SK-N-SH (cell line): ENCODE data around the gene ARID1B.

ENCODE experiments used
- CTCF ChIP-seq: fragments of 200-600 bp; sonication (generic); IDR thresholded peaks from 2 replicates; pipeline ENCODE4 v1.6.1; 2017; ENCODE audit warnings: antibody characterized with exemption, mild to moderate bottlenecking, moderate library complexity
- ELF1 ChIP-seq: IDR thresholded peaks from 2 replicates; pipeline ENCODE4 v1.4.0; 2012
- EP300 ChIP-seq, 2 experiments: IDR thresholded peaks; 2 replicates each; pipeline versions ENCODE4 v1.4.0 to v1.6.1; 2012; ENCODE audit warnings: borderline replicate concordance in 1 of 2, low read depth in 1 of 2, low read length in 1 of 2
- GABPA ChIP-seq: IDR thresholded peaks from 2 replicates; pipeline ENCODE4 v1.4.0; 2012; ENCODE audit warnings: low read depth, mild to moderate bottlenecking
- MAX ChIP-seq: IDR thresholded peaks from 2 replicates; pipeline ENCODE4 v1.4.0; 2012; ENCODE audit warnings: low read depth
- MXI1 ChIP-seq: IDR thresholded peaks from 2 replicates; pipeline ENCODE4 v1.6.1; 2012; ENCODE audit warnings: mild to moderate bottlenecking, low read depth, low read length, improper control_type of control experiment
- POLR2AphosphoS5 ChIP-seq: IDR thresholded peaks from 2 replicates; pipeline ENCODE4 v1.6.1; 2012; ENCODE audit warnings: low read depth, low read length
- RCOR1 ChIP-seq: fragments of 150-350 bp; IDR thresholded peaks from 2 replicates; pipeline ENCODE4 v1.6.1; 2017; ENCODE audit warnings: antibody characterized with exemption, low read length
- RXRA ChIP-seq: IDR thresholded peaks from 2 replicates; pipeline ENCODE4 v1.4.0; 2012; ENCODE audit warnings: low read depth, mild to moderate bottlenecking, borderline replicate concordance
- TCF12 ChIP-seq: IDR thresholded peaks from 2 replicates; pipeline ENCODE4 v1.4.0; 2012
- TF ChIP-seq, protein P1 (sequence below): fragments of 150-350 bp; IDR thresholded peaks from 2 replicates; pipeline ENCODE4 v1.6.1; 2017; ENCODE audit warnings: antibody characterized with exemption, low read length, low read depth, borderline replicate concordance
- TF ChIP-seq, protein P2 (sequence below): IDR thresholded peaks from 2 replicates; pipeline ENCODE4 v1.6.1; 2012; ENCODE audit warnings: mild to moderate bottlenecking, low read depth, low read length, moderate library complexity
- TF ChIP-seq, protein P3 (sequence below): IDR thresholded peaks from 2 replicates; pipeline ENCODE4 v1.4.0; 2012; ENCODE audit warnings: low read depth, borderline replicate concordance

- no peak for TF ChIP-seq RXRA
- TF ChIP-seq TCF12: no peak
- TF ChIP-seq POLR2AphosphoS5: no peak
- TF ChIP-seq, protein P1, sequence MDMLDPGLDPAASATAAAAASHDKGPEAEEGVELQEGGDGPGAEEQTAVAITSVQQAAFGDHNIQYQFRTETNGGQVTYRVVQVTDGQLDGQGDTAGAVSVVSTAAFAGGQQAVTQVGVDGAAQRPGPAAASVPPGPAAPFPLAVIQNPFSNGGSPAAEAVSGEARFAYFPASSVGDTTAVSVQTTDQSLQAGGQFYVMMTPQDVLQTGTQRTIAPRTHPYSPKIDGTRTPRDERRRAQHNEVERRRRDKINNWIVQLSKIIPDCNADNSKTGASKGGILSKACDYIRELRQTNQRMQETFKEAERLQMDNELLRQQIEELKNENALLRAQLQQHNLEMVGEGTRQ: no peak
- no peak for TF ChIP-seq CTCF
- TF ChIP-seq, protein P2, sequence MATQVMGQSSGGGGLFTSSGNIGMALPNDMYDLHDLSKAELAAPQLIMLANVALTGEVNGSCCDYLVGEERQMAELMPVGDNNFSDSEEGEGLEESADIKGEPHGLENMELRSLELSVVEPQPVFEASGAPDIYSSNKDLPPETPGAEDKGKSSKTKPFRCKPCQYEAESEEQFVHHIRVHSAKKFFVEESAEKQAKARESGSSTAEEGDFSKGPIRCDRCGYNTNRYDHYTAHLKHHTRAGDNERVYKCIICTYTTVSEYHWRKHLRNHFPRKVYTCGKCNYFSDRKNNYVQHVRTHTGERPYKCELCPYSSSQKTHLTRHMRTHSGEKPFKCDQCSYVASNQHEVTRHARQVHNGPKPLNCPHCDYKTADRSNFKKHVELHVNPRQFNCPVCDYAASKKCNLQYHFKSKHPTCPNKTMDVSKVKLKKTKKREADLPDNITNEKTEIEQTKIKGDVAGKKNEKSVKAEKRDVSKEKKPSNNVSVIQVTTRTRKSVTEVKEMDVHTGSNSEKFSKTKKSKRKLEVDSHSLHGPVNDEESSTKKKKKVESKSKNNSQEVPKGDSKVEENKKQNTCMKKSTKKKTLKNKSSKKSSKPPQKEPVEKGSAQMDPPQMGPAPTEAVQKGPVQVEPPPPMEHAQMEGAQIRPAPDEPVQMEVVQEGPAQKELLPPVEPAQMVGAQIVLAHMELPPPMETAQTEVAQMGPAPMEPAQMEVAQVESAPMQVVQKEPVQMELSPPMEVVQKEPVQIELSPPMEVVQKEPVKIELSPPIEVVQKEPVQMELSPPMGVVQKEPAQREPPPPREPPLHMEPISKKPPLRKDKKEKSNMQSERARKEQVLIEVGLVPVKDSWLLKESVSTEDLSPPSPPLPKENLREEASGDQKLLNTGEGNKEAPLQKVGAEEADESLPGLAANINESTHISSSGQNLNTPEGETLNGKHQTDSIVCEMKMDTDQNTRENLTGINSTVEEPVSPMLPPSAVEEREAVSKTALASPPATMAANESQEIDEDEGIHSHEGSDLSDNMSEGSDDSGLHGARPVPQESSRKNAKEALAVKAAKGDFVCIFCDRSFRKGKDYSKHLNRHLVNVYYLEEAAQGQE: no peak
- no peak for TF ChIP-seq MAX
- no peak for TF ChIP-seq ELF1
- TF ChIP-seq EP300 (IDR thresholded peaks at IDR 0.05; ENCODE audit: borderline replicate concordance in 1 of 2, low read depth in 1 of 2, low read length in 1 of 2): no peak
- TF ChIP-seq MXI1: no peak
- TF ChIP-seq GABPA: no peak
- TF ChIP-seq, protein P3, sequence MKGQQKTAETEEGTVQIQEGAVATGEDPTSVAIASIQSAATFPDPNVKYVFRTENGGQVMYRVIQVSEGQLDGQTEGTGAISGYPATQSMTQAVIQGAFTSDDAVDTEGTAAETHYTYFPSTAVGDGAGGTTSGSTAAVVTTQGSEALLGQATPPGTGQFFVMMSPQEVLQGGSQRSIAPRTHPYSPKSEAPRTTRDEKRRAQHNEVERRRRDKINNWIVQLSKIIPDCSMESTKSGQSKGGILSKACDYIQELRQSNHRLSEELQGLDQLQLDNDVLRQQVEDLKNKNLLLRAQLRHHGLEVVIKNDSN: no peak
- no peak for TF ChIP-seq RCOR1
These were observed 9.5 kb downstream of the ARID1B start for GRCh38 chr6:156786652-156787051.
